Suppressor macrophage treated with lipopolysaccharide for 1 hour (primary cell): ENCODE results near the gene BRSK2.
A peak's percentile ranks its signal among the peaks of the same experiment; 100 is the strongest.

Experiments used
- DNase-seq, 3 donors: peaks; one replicate each; pipeline ENCODE4 v3.0.0-alpha.2; 2020 to 2022

The BRSK2 gene

GRCh38 chr11:1484061-1484671 lies 94.4 kb downstream of the BRSK2 start:
- DNase-seq: no peak

GRCh38 chr11:1484695-1485503 lies 95.2 kb downstream of the BRSK2 start:
- DNase-seq: no peak

GRCh38 chr11:1485504-1485885 lies 95.8 kb downstream of the BRSK2 start:
- DNase-seq: no peak

GRCh38 chr11:1486054-1486825 lies 96.5 kb downstream of the BRSK2 start, which contains the start of gene MOB2:
Gene MOB2 (minus strand): TSS chr11:1486779. CDS start chr11:1486556, 223 bp downstream.
- peak; percentile 30 to 56 (median 46) for DNase-seq

DNA sequence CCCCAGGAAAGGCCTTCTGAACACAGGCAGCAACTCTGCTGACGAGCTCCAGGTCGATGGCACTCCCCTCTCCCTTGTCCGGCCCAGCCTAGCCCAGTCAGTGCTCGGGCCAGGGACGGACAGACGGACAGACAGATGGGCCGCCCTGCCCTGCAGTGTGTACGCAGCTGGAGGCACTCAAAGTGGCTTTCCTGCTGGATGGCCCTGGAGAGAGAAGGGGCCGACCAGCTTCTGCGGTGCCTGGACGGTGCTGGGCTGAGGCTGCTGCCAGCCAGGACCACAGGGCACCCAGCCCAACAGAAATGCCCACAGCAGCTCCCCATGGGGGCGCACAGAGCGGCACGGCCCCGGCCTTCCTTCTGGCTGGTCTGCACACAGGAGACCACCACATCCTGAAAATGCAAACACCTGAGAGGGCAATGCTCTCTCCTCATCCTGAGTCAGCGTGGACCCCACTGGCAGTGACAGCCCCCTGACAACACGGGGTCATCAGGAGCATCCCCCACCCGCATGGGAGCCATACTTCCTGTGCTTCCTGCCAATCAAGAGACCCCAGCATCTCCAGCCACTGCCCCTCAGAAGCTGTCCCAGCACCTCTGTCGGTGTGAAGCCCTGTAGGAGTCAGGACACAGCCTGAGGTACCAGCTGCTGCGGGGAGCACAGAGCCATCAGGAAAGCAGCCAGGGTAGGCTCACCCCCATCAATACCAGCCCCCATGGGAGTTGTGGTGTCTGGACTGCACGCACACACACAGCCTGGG lies 97.5 kb downstream of the BRSK2 start:
- no peak for DNase-seq

- DNase-seq: no peak
Observed at GRCh38 chr11:1487851-1488574, 98.3 kb downstream of the BRSK2 start.

GRCh38 chr11:1488575-1489180 lies 98.9 kb downstream of the BRSK2 start:
- no peak for DNase-seq

GRCh38 chr11:1490651-1491050 lies 100.9 kb downstream of the BRSK2 start:
- no peak for DNase-seq

GRCh38 chr11:1491379-1491778 lies 101.6 kb downstream of the BRSK2 start:
- DNase-seq: no peak

GRCh38 chr11:1493650-1494244 lies 104.0 kb downstream of the BRSK2 start:
- DNase-seq: peak in 2 of 3 donors; percentile 28 to 45

- no peak for DNase-seq
Observed at GRCh38 chr11:1494650-1495049, 104.9 kb downstream of the BRSK2 start.

DNA sequence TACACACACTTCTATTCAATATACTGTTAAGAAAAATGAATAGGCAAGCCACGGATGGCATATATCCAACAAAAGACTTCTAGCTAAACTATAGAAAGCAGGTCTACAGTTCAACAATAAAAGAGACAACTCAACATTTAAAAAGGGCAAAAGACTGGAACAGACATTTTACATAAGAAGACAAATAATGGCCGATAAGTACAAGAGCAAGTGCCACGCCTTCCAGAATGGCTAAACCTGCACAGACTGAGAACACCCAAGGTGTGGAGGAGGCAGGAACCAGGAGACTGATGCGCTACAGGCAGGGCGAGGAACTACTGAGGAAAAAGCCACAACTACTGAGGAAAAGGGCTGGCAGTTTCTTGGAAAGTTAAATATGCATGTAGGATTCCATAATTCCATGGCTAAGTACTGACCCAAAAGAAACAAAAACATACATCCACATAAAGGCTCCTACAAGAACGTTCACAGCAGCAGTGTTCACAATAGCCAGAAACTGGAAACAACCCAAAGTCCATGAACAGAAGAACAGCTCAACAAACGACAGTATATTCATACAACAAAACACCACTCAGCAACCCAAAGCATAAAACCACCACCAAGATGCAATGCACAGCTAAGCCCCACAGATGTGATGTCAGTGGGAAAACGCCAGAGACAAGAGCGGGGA lies 106.5 kb downstream of the BRSK2 start:
- no peak for DNase-seq

DNA sequence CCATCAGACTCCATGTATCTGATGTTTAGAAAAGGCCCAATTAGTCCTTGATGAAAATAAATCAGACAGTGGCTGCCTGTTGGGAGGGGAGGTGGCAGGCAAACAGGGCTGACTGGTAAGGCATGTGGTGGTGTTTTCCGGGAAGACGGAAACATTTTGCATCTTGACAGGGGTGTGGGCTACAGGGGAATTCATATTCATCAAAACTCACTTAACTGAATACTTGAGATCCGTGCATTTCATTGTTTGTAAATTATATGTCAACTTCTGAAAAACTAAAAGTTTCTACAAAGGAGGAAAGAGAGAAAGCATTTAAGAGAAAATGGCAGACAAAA lies 107.0 kb downstream of the BRSK2 start:
- no peak for DNase-seq

DNA sequence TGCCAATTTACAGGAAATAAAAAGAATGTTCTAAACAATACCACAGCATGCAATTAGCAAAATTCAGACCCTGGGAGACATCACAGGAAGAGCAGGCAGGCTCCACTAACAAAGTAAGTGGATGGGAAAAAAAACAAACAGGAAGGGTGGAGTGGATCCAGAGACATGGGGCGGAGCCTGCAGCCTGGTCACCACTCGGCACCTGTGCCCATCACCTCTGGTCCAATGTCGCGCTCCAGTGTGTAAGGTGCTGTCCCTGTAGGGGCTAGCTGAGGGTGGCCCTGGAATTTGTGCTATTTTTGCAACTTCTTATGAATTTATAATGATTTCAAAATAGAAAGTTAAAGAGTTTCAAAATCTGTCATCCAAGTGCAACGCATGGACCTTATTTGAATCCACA lies 107.9 kb downstream of the BRSK2 start:
- no peak for DNase-seq

DNA sequence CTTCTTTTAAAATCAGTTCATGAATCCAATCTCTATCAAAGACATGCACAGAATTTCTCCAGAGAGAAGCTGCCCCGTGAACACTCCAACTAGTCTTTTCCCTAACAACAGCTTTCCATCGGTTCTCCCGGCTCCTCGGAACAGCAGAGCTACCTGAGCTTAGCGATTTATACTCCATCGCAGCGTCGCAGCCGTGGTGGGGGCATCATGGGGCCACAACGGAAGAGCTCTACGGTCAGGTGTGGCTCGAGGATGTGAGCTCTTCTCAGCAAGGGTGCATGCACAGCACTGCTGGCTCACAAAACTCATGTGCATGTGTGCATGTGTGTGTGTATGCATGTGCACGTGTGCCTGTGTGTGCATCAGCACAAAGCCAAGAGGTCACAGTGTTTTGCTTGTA lies 108.5 kb downstream of the BRSK2 start:
- no peak for DNase-seq

DNA sequence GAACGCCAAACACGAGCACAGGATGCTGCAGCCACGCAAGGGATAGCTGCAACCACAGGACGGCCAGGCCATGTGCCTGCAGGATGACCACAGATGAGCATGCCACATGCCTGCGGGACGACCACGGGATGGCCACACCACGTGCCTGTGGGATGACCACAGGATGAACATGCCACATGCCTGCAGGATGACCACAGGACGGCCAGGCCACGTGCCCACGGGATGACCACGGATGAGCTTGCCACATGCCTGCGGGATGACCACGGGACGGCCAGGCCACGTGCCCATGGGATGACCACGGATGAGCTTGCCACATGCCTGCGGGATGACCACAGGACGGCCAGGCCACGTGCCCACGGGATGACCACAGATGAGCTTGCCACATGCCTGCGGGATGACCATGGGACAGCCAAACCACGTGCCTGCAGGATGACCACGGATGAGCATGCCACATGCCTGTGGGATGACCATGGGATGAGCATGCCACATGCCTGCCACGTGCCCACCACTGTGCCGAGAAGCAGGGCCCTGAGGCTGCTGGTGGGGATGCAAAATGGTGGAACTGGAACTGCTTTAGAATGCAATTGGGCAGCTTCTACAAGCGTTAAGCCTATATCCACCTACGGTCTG lies 109.6 kb downstream of the BRSK2 start:
- DNase-seq: no peak

GRCh38 chr11:1499899-1500298 lies 110.2 kb downstream of the BRSK2 start:
- DNase-seq: no peak

- DNase-seq: no peak
Observed at GRCh38 chr11:1500466-1501420, 111.0 kb downstream of the BRSK2 start.
